CD4-positive, alpha-beta memory T cell (primary cell): Measurements from ENCODE around the gene VIP. TPM values are rescaled to one million over a fixed set of nuclear protein-coding genes. Genes with fewer than 3 reads are reported as not detected.

Experiments
- CTCF ChIA-PET: fragments of 350-600 bp; sonication (Branson Sonifier 250); formaldehyde crosslinking; loops from one replicate; lab custom pipeline; 2021; ENCODE audit warnings: inconsistent platforms; ENCODE audit not compliant: partially characterized antibody; lab: Charles Lee
- POLR2A ChIA-PET: fragments of 350-600 bp; sonication (Branson Sonifier 250); formaldehyde crosslinking; loops from one replicate; lab custom pipeline; 2021; ENCODE audit not compliant: partially characterized antibody; lab: Charles Lee
- DNase-seq, 5 donors: peaks; one replicate each; pipeline versions ENCODE4 v3.0.0 to v3.0.0-alpha.2; 2020 to 2022; ENCODE audit warnings: mixed read lengths in 1 of 5
- H3K27ac ChIP-seq: one replicate; pipeline ENCODE4 v1.7.0; 2013; ENCODE audit warnings: low read depth, low read length
- H3K27me3 ChIP-seq: 2 replicates; pipeline ENCODE4 v1.7.0; 2013; ENCODE audit warnings: mild to moderate bottlenecking, low read length, moderate library complexity; ENCODE audit not compliant: insufficient read depth
- H3K36me3 ChIP-seq: 2 replicates; pipeline ENCODE4 v1.7.0; 2013; ENCODE audit warnings: mild to moderate bottlenecking, low read length, moderate library complexity; ENCODE audit not compliant: insufficient read depth
- H3K4me1 ChIP-seq: 2 replicates; pipeline ENCODE4 v1.7.0; 2013; ENCODE audit warnings: mild to moderate bottlenecking, low read length, moderate library complexity; ENCODE audit not compliant: insufficient read depth
- H3K4me3 ChIP-seq, 2 donors: one replicate each; pipeline ENCODE4 v1.7.0; 2013; ENCODE audit warnings: low read length in 2 of 2, mild to moderate bottlenecking in 1 of 2
- H3K9me3 ChIP-seq, 2 donors: one replicate each; pipeline ENCODE4 v1.7.0; 2013; ENCODE audit warnings: low read length in 2 of 2, control low read depth in 1 of 2; ENCODE audit not compliant: control insufficient read depth in 1 of 2
- H3K27ac Mint-ChIP-seq, 7 donors: one replicate each; pipeline ENCODE4 v1.8.0; 2020 to 2021; ENCODE audit warnings: mixed read lengths in 7 of 7, mild to moderate bottlenecking in 6 of 7, inconsistent platforms in 3 of 7, moderate library complexity in 3 of 7
- H3K27me3 Mint-ChIP-seq, 2 donors: one replicate each; pipeline ENCODE4 v1.8.0; 2020 to 2021; ENCODE audit warnings: mixed read lengths in 2 of 2
- H3K36me3 Mint-ChIP-seq, 2 donors: one replicate each; pipeline ENCODE4 v1.8.0; 2020 to 2021; ENCODE audit warnings: mixed read lengths in 2 of 2, inconsistent platforms in 1 of 2, mild to moderate bottlenecking in 1 of 2
- H3K4me1 Mint-ChIP-seq, 4 donors: one replicate each; pipeline ENCODE4 v1.8.0; 2020 to 2021; ENCODE audit warnings: mixed read lengths in 4 of 4, mild to moderate bottlenecking in 1 of 4
- H3K4me3 Mint-ChIP-seq, 8 donors: one replicate each; pipeline ENCODE4 v1.8.0; 2020 to 2021; ENCODE audit warnings: mixed read lengths in 8 of 8, mild to moderate bottlenecking in 7 of 8, moderate library complexity in 6 of 8, inconsistent platforms in 3 of 8
- H3K9me3 Mint-ChIP-seq, 8 donors: one replicate each; pipeline ENCODE4 v1.8.0; 2020 to 2021; ENCODE audit warnings: mixed read lengths in 8 of 8, mild to moderate bottlenecking in 5 of 8, inconsistent platforms in 3 of 8, moderate library complexity in 1 of 8
- intact Hi-C: fragments of 100-400 bp; cut with micrococcal nuclease; formaldehyde crosslinking; loops from one replicate; pipeline ENCODE4 v1.15.1; 2023
- polyA plus RNA-seq, 2 donors: library from polyadenylated mRNA; unstranded; fragments of 300-500 nt; fragmentation: Illumina TruSeq; gene quantifications; one replicate each; pipeline ENCODE4 v1.2.3, GENCODE V29; 2021
- total RNA-seq, 2 experiments: library from RNA; stranded (reverse); gene quantifications; one replicate each; pipeline ENCODE4 v1.2.3, GENCODE V29; 2021

VIP gene
- total and polyA plus RNA-seq, 4 experiments from 2014 or later, result not detected

- H3K36me3 Mint-ChIP-seq, result no peaks in the 10 kb centered on the region
- Histone ChIP-seq H3K4me1 (no peaks in the 10 kb centered on the region), H3K27ac (no peak overlapping the region), H3K9me3 (no peaks in the 10 kb centered on the region), H3K4me3 (no peak overlapping the region), H3K27me3 (no peaks in the 10 kb centered on the region), H3K36me3 (no peaks in the 10 kb centered on the region)
- H3K27ac Mint-ChIP-seq, result no peak overlapping the region
- no peak for DNase-seq
- ChIA-PET CTCF (no interaction called here), POLR2A (no interaction called here)
- H3K9me3 Mint-ChIP-seq, result peaks cover 0 to 1% (median 0%) of the 10 kb centered on the region in 8 donors
- no peaks in the 10 kb centered on the region for H3K4me1 Mint-ChIP-seq
- intact Hi-C loops, result no loop called here
- no peak overlapping the region for H3K4me3 Mint-ChIP-seq
- H3K27me3 Mint-ChIP-seq, result no peaks in the 10 kb centered on the region
These were observed 26.2 kb downstream of the VIP start for GRCh38 chr6:152776833-152777232.

- Mint-ChIP-seq H3K36me3 (no peaks in the 10 kb centered on the region), H3K27me3 (no peaks in the 10 kb centered on the region), H3K9me3 (peaks cover 0 to 5% (median 0%) of the 10 kb centered on the region in 8 donors), H3K4me1 (no peaks in the 10 kb centered on the region), H3K4me3 (no peak overlapping the region), H3K27ac (no peak overlapping the region)
- Histone ChIP-seq H3K27me3 (no peaks in the 10 kb centered on the region), H3K4me3 (no peak overlapping the region), H3K36me3 (no peaks in the 10 kb centered on the region), H3K4me1 (no peaks in the 10 kb centered on the region), H3K27ac (no peak overlapping the region), H3K9me3 (no peaks in the 10 kb centered on the region)
- ChIA-PET CTCF (no interaction called here), POLR2A (no interaction called here)
- intact Hi-C loops, result no loop called here
- no peak for DNase-seq
These were observed 32.8 kb downstream of the VIP start for GRCh38 chr6:152783217-152783878.

GRCh38 chr6:152794696-152795095 lies 44.1 kb downstream of the VIP start:
- H3K36me3 Mint-ChIP-seq, result no peaks in the 10 kb centered on the region
- H3K27ac Mint-ChIP-seq, result no peak overlapping the region
- no peaks in the 10 kb centered on the region for H3K4me1 Mint-ChIP-seq
- H3K27me3 ChIP-seq, result no peaks in the 10 kb centered on the region
- H3K9me3 ChIP-seq, result no peaks in the 10 kb centered on the region
- H3K4me3 ChIP-seq, result no peak overlapping the region
- H3K9me3 Mint-ChIP-seq, result peaks cover 0 to 4% (median 0%) of the 10 kb centered on the region in 8 donors
- H3K4me1 ChIP-seq, result no peaks in the 10 kb centered on the region
- no peak overlapping the region for H3K27ac ChIP-seq
- H3K27me3 Mint-ChIP-seq, result peaks cover 2 to 4% of the 10 kb centered on the region in 2 donors
- intact Hi-C loops, result no loop called here
- no peak for DNase-seq
- H3K36me3 ChIP-seq, result no peaks in the 10 kb centered on the region
- POLR2A ChIA-PET, result no interaction called here
- CTCF ChIA-PET, result no interaction called here
- H3K4me3 Mint-ChIP-seq, result no peak overlapping the region

GRCh38 chr6:152804150-152804549 lies 53.6 kb downstream of the VIP start:
- H3K9me3 ChIP-seq, result no peaks in the 10 kb centered on the region
- Mint-ChIP-seq H3K36me3 (no peaks in the 10 kb centered on the region), H3K4me3 (no peak overlapping the region), H3K4me1 (no peaks in the 10 kb centered on the region), H3K27ac (no peak overlapping the region), H3K9me3 (peaks cover 0 to 8% (median 4%) of the 10 kb centered on the region in 8 donors), H3K27me3 (peaks cover 0 to 1% of the 10 kb centered on the region in 2 donors)
- no peaks in the 10 kb centered on the region for H3K36me3 ChIP-seq
- H3K27me3 ChIP-seq, result no peaks in the 10 kb centered on the region
- H3K4me1 ChIP-seq, result no peaks in the 10 kb centered on the region
- POLR2A ChIA-PET, result no interaction called here
- no peak for DNase-seq
- no peak overlapping the region for H3K27ac ChIP-seq
- CTCF ChIA-PET, result no interaction called here
- H3K4me3 ChIP-seq, result no peak overlapping the region
- intact Hi-C loops, result no loop called here

Other genes with a start within 250 kb of the VIP start
- 100 to 1,000 TPM; 209 to 228 TPM for gene SYNE1, start 113.4 kb upstream of the VIP start, total RNA-seq
- 10 to 100 TPM; 22.5 to 79.6 TPM for gene SYNE1, start 113.4 kb upstream of the VIP start, polyA plus RNA-seq
- not detected for gene MYCT1, start 52.9 kb upstream of the VIP start, total RNA-seq
- not detected for gene MYCT1, start 52.9 kb upstream of the VIP start, polyA plus RNA-seq
- gene FBXO5, start 232.2 kb downstream of the VIP start, total RNA-seq, result 10 to 100 TPM in 1 of 2 experiments, 1 to 10 TPM in 1; 9.9 to 10.4 TPM
- 1 to 10 TPM; 4.8 to 8.8 TPM for gene FBXO5, start 232.2 kb downstream of the VIP start, polyA plus RNA-seq